Activated CD8-positive, alpha-beta memory T cell treated with anti-CD3 and anti-CD28 coated beads, Interleukin-2, amount 10 ng/mL, durations not matched to agents 7 days and 5 days (primary cell): ENCODE measurements around the gene PPA2. TPM values are rescaled to one million over a fixed set of nuclear protein-coding genes. Genes with fewer than 3 reads are reported as not detected.

Experiments
- ATAC-seq: fragments of 150-1000 bp; cut with Tn5 transposase; one replicate; pipeline ENCODE4 v1.10.0; 2021; ENCODE audit warnings: moderate library complexity
- CTCF ChIA-PET: fragments of 350-600 bp; sonication (Branson Sonifier 250); formaldehyde crosslinking; loops from one replicate; lab custom pipeline; 2021; ENCODE audit warnings: antibody characterized with exemption; lab: Charles Lee
- DNase-seq: peaks from one replicate; pipeline ENCODE4 v3.0.0-alpha.2; 2020
- H3K27ac Mint-ChIP-seq: one replicate; pipeline ENCODE4 v1.8.0; 2021; ENCODE audit warnings: mild to moderate bottlenecking, mixed read lengths
- H3K27me3 Mint-ChIP-seq: one replicate; pipeline ENCODE4 v1.8.0; 2021; ENCODE audit warnings: mixed read lengths
- H3K36me3 Mint-ChIP-seq: one replicate; pipeline ENCODE4 v1.8.0; 2021; ENCODE audit warnings: mild to moderate bottlenecking, mixed read lengths
- H3K4me1 Mint-ChIP-seq: one replicate; pipeline ENCODE4 v1.8.0; 2021; ENCODE audit warnings: mixed read lengths
- H3K4me3 Mint-ChIP-seq: one replicate; pipeline ENCODE4 v1.8.0; 2021; ENCODE audit warnings: mild to moderate bottlenecking, moderate library complexity, mixed read lengths
- H3K9me3 Mint-ChIP-seq: one replicate; pipeline ENCODE4 v1.8.0; 2022; ENCODE audit warnings: low read depth, mixed read lengths
- total RNA-seq, 2 experiments: library from RNA; stranded (reverse); gene quantifications; one replicate each; pipeline ENCODE4 v1.2.3, GENCODE V29; 2021

Gene PPA2
- total RNA-seq, 2 experiments from 2014 or later, result 67.0 to 68.5 TPM

GRCh38 chr4:105453550-105454205 lies 20.2 kb downstream of the PPA2 start:
- DNase-seq (no peak), ATAC-seq (peak; percentile 66)
- Mint-ChIP-seq H3K9me3 (peaks cover 2% of the 10 kb centered on the region), H3K4me3 (no peak overlapping the region), H3K36me3 (peaks cover 55% of the 10 kb centered on the region), H3K27ac (peak overlapping the region; percentile 0), H3K27me3 (no peaks in the 10 kb centered on the region), H3K4me1 (peaks cover 15% of the 10 kb centered on the region)
- CTCF ChIA-PET, result interaction anchor here (1.3 to 1.8 kb wide), 2 partner anchors 20 to 292 kb away, joined by 3 to 7 read pairs; partner anchors contain the start of gene PPA2

GRCh38 chr4:105451346-105451745 lies 22.5 kb downstream of the PPA2 start:
- peaks cover 2% of the 10 kb centered on the region for H3K9me3 Mint-ChIP-seq
- peaks cover 15% of the 10 kb centered on the region for H3K4me1 Mint-ChIP-seq
- ATAC-seq, result no peak
- peaks cover 59% of the 10 kb centered on the region for H3K36me3 Mint-ChIP-seq
- no peak overlapping the region for H3K27ac Mint-ChIP-seq
- H3K27me3 Mint-ChIP-seq, result no peaks in the 10 kb centered on the region
- no peak for DNase-seq
- CTCF ChIA-PET, result interaction anchor here (1.3 to 1.6 kb wide), 3 partner anchors 10 to 22 kb away, joined by 3 to 5 read pairs (median 5); partner anchors contain the start of gene PPA2
- H3K4me3 Mint-ChIP-seq, result no peak overlapping the region

DNA sequence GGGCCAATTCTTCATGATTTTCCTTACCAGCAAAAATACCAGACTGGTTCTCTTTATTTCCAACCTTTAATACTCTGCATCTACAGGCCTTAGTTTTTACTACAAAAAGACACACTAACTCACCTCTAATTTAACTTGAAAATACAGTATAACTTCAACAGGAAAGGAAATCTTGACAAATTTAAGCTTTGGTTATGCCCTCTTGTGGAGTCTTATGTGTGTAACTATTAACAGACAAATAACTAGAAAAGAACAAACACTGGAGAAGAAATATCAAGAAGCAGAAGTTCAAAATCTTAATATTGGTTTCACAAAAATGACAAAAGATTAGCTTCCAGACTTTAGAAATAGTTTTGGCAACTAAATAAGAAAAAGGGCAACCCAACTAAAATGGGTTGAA lies 33.0 kb downstream of the PPA2 start:
- no peak overlapping the region for H3K4me3 Mint-ChIP-seq
- H3K27me3 Mint-ChIP-seq, result no peaks in the 10 kb centered on the region
- H3K36me3 Mint-ChIP-seq, result peaks cover 42% of the 10 kb centered on the region
- ATAC-seq (no peak), DNase-seq (no peak)
- no peaks in the 10 kb centered on the region for H3K4me1 Mint-ChIP-seq
- H3K9me3 Mint-ChIP-seq, result peaks cover 16% of the 10 kb centered on the region
- CTCF ChIA-PET, result interaction anchor here (1.0 kb wide), 1 partner anchor 10 kb away, joined by 3 read pairs; no protein-coding TSS in a partner anchor
- no peak overlapping the region for H3K27ac Mint-ChIP-seq

DNA sequence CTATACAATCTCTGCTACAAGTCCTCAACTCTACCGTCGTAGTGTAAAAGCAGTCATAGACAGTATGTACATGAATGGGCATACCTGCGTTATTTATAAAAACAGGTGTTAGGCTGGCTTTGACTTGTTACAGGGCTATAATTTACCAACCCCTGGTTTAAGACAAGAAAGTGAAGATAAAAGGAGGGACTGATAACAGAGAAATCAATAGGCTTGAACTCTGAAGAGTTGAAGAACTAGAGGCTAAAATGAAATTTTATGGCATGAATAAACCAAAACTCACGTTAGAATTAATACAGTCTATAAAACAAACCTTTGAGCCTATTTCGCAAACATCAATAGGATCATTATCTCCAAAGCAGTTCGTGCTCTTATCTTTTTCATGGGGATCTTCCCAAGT lies 36.2 kb downstream of the PPA2 start:
- H3K9me3 Mint-ChIP-seq, result peaks cover 24% of the 10 kb centered on the region
- DNase-seq (no peak), ATAC-seq (no peak)
- no peaks in the 10 kb centered on the region for H3K27me3 Mint-ChIP-seq
- H3K4me1 Mint-ChIP-seq, result no peaks in the 10 kb centered on the region
- H3K36me3 Mint-ChIP-seq, result peaks cover 67% of the 10 kb centered on the region
- CTCF ChIA-PET, result no interaction called here
- no peak overlapping the region for H3K27ac Mint-ChIP-seq
- H3K4me3 Mint-ChIP-seq, result no peak overlapping the region

- ATAC-seq (no peak), DNase-seq (no peak)
- CTCF ChIA-PET, result no interaction called here
- H3K36me3 Mint-ChIP-seq, result peaks cover 67% of the 10 kb centered on the region
- no peaks in the 10 kb centered on the region for H3K4me1 Mint-ChIP-seq
- no peak overlapping the region for H3K4me3 Mint-ChIP-seq
- H3K27ac Mint-ChIP-seq, result no peak overlapping the region
- peaks cover 24% of the 10 kb centered on the region for H3K9me3 Mint-ChIP-seq
- H3K27me3 Mint-ChIP-seq, result no peaks in the 10 kb centered on the region
Measured at GRCh38 chr4:105436414-105436813, 37.4 kb downstream of the PPA2 start.

GRCh38 chr4:105434940-105435339 lies 38.9 kb downstream of the PPA2 start:
- ATAC-seq, result no peak
- DNase-seq, result no peak
- CTCF ChIA-PET, result no interaction called here
- H3K27ac Mint-ChIP-seq, result no peak overlapping the region
- no peaks in the 10 kb centered on the region for H3K4me1 Mint-ChIP-seq
- H3K4me3 Mint-ChIP-seq, result no peak overlapping the region
- peaks cover 65% of the 10 kb centered on the region for H3K36me3 Mint-ChIP-seq
- H3K27me3 Mint-ChIP-seq, result no peaks in the 10 kb centered on the region
- H3K9me3 Mint-ChIP-seq, result peaks cover 20% of the 10 kb centered on the region

GRCh38 chr4:105433421-105433820 lies 40.4 kb downstream of the PPA2 start:
- H3K27me3 Mint-ChIP-seq, result no peaks in the 10 kb centered on the region
- ATAC-seq, result no peak
- no peak for DNase-seq
- no peak overlapping the region for H3K27ac Mint-ChIP-seq
- H3K4me1 Mint-ChIP-seq, result no peaks in the 10 kb centered on the region
- CTCF ChIA-PET, result no interaction called here
- H3K9me3 Mint-ChIP-seq, result peaks cover 18% of the 10 kb centered on the region
- peaks cover 65% of the 10 kb centered on the region for H3K36me3 Mint-ChIP-seq
- no peak overlapping the region for H3K4me3 Mint-ChIP-seq

DNA sequence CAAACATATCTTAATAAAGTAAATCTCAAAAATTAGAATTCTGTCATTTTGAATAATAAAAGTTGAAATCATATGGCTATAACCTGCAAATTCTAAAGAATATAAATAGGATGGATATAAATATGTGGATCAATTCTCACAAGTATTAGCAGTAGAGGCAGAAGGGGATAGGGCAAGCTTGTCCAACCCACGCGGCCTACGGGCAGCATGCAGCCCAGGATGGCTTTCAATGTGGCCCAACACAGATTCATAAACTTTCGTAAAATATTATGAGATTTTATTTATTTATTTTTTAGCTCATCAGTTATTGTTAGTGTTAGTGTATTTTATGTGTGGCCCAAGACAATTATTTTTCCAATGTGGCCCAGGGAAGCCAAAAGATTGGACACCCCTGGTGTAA lies 41.4 kb downstream of the PPA2 start:
- Mint-ChIP-seq H3K27me3 (no peaks in the 10 kb centered on the region), H3K4me1 (no peaks in the 10 kb centered on the region), H3K36me3 (peaks cover 67% of the 10 kb centered on the region), H3K27ac (no peak overlapping the region), H3K9me3 (peaks cover 17% of the 10 kb centered on the region), H3K4me3 (no peak overlapping the region)
- ATAC-seq (no peak), DNase-seq (no peak)
- CTCF ChIA-PET, result no interaction called here

- Mint-ChIP-seq H3K9me3 (peaks cover 13% of the 10 kb centered on the region), H3K27me3 (no peaks in the 10 kb centered on the region), H3K36me3 (peaks cover 67% of the 10 kb centered on the region), H3K4me3 (no peak overlapping the region), H3K4me1 (no peaks in the 10 kb centered on the region), H3K27ac (no peak overlapping the region)
- CTCF ChIA-PET, result no interaction called here
- DNase-seq (no peak), ATAC-seq (no peak)
Measured at GRCh38 chr4:105430811-105431210, 43.1 kb downstream of the PPA2 start.

DNA sequence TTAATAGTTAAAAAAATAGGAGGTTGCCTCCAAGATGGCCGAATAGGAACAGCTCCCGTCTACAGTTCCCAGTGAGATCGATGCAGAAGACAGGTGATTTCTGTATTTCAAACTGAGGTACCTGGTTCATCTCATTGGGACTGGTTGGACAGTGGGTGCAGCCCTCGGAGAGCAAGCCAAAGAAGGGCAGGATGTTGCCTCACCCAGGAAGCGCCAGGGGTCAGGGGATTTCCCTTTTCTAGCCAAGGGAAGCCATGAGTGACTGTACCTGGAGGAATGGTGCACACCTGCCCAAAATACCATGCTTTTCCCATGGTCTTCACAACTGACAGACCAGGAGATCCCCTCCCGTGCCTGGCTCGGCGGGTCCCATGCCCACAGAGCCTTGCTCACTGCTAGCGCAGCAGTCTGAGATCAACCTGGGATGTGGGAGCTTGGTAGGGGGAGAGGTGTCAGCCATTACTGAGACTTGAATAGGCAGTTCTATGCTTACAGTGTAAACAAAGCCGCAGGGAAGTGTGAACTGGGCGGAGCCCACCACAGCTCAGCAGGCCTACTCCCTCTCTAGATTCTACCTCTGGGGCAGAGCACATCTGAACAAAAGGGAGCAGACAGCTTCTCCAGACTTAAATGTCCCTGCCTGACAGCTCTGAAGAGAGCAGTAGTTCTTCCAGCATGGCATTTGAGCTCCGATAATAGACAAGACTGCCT lies 47.5 kb downstream of the PPA2 start:
- H3K4me1 Mint-ChIP-seq, result peaks cover 6% of the 10 kb centered on the region
- ATAC-seq (no peak), DNase-seq (no peak)
- H3K4me3 Mint-ChIP-seq, result no peak overlapping the region
- H3K9me3 Mint-ChIP-seq, result peaks cover 18% of the 10 kb centered on the region
- CTCF ChIA-PET, result interaction anchor here (1.7 kb wide), 1 partner anchor 48 kb away, joined by 4 read pairs; the partner anchor contains the start of gene PPA2
- H3K27ac Mint-ChIP-seq, result no peak overlapping the region
- no peaks in the 10 kb centered on the region for H3K27me3 Mint-ChIP-seq
- H3K36me3 Mint-ChIP-seq, result peaks cover 69% of the 10 kb centered on the region

- H3K4me1 Mint-ChIP-seq, result peaks cover 9% of the 10 kb centered on the region
- H3K27ac Mint-ChIP-seq, result no peak overlapping the region
- ATAC-seq (no peak), DNase-seq (no peak)
- no peaks in the 10 kb centered on the region for H3K27me3 Mint-ChIP-seq
- H3K36me3 Mint-ChIP-seq, result peaks cover 65% of the 10 kb centered on the region
- CTCF ChIA-PET, result no interaction called here
- H3K4me3 Mint-ChIP-seq, result no peak overlapping the region
- peaks cover 17% of the 10 kb centered on the region for H3K9me3 Mint-ChIP-seq
Measured at GRCh38 chr4:105422207-105422920, 51.5 kb downstream of the PPA2 start.

GRCh38 chr4:105417624-105418023 lies 56.2 kb downstream of the PPA2 start:
- DNase-seq, result no peak
- no peak overlapping the region for H3K27ac Mint-ChIP-seq
- H3K4me3 Mint-ChIP-seq, result no peak overlapping the region
- H3K9me3 Mint-ChIP-seq, result no peaks in the 10 kb centered on the region
- peaks cover 37% of the 10 kb centered on the region for H3K36me3 Mint-ChIP-seq
- CTCF ChIA-PET, result no interaction called here
- H3K4me1 Mint-ChIP-seq, result peaks cover 3% of the 10 kb centered on the region
- no peaks in the 10 kb centered on the region for H3K27me3 Mint-ChIP-seq
- no peak for ATAC-seq

DNA sequence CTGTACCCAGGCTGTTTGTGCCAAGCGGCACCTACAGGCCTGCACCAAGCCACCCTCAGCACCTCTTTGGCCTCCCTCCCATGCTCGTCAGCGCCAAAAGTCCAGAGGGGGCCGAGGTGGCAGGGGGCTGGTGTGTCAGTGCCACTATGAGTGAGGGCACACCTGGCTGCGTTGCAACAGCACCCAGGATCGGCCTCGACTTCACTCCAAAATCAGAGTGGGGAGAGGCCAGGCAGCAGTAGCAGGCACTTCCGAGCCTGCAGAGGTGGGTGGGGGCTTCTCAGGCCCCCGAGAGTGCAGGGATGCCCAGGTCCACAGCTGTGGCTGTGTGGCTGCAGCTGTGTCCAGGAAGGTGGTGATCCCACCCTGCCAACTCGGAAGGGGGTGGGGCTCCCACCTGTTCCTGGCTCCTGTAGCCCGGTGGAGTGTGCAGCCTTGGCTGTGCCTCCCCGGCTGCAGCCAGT lies 58.5 kb downstream of the PPA2 start:
- Mint-ChIP-seq H3K36me3 (peaks cover 44% of the 10 kb centered on the region), H3K9me3 (peaks cover 9% of the 10 kb centered on the region), H3K27me3 (no peaks in the 10 kb centered on the region), H3K27ac (no peak overlapping the region), H3K4me1 (no peaks in the 10 kb centered on the region), H3K4me3 (no peak overlapping the region)
- DNase-seq (no peak), ATAC-seq (no peak)
- CTCF ChIA-PET, result no interaction called here
